PC-3 (cell line): ENCODE measurements around the gene CRTC3. TPM values are rescaled to one million over a fixed set of nuclear protein-coding genes. Genes with fewer than 3 reads are reported as not detected.
"Not testable (repeated sequence)": the region's sequence is repeated elsewhere in the genome, so short reads cannot be mapped to it uniquely, and the experiment has no call there.

Experiments
- ATAC-seq: fragments of 200-7000 bp; cut with Tn5 transposase; 2 replicates; pipeline ENCODE4 v1.9.1; 2020; ENCODE audit warnings: mild to moderate bottlenecking, moderate library complexity
- BruUV-seq: library from RNA; stranded (reverse); fragments of 400-500 nt; replicated peaks from 2 replicates; lab custom pipeline; 2021; lab: Mats Ljungman, UMichigan
- CTCF ChIA-PET: fragments of 300-600 bp; sonication (Branson Sonifier 250); formaldehyde crosslinking; loops from one replicate; lab custom pipeline; 2022; ENCODE audit warnings: antibody characterized with exemption; lab: Charles Lee
- POLR2A ChIA-PET: fragments of 300-600 bp; sonication (Branson Sonifier 250); formaldehyde crosslinking; loops from one replicate; lab custom pipeline; 2022; ENCODE audit warnings: antibody characterized with exemption; ENCODE audit not compliant: unreplicated experiment; lab: Charles Lee
- DNase-seq: peaks from one replicate; pipeline ENCODE4 v3.0.0-alpha.2; 2015
- H2AFZ ChIP-seq: fragments of 300-600 bp; sonication (generic); 2 replicates; pipeline ENCODE4 v1.6.0; 2016; ENCODE audit warnings: antibody characterized with exemption, low read length
- H3F3A ChIP-seq: fragments of 300-600 bp; sonication (generic); one replicate; pipeline ENCODE4 v1.6.0; 2017; ENCODE audit warnings: antibody characterized with exemption, low read length, control low read depth, mild to moderate bottlenecking; ENCODE audit not compliant: unreplicated experiment
- H3K27ac ChIP-seq: fragments of 300-600 bp; sonication (generic); 2 replicates; pipeline ENCODE4 v1.5.1; 2016; ENCODE audit warnings: mild to moderate bottlenecking, low read length
- H3K27me3 ChIP-seq: fragments of 300-600 bp; sonication (generic); 2 replicates; pipeline ENCODE4 v1.6.1; 2016; ENCODE audit warnings: low read length, mixed read lengths
- H3K36me3 ChIP-seq: fragments of 300-600 bp; sonication (generic); 2 replicates; pipeline ENCODE4 v1.6.1; 2016; ENCODE audit warnings: low read depth, mixed run types, low read length, mixed read lengths
- H3K4me1 ChIP-seq: fragments of 300-600 bp; sonication (generic); 2 replicates; pipeline ENCODE4 v1.5.1; 2016; ENCODE audit warnings: low read length; ENCODE audit not compliant: insufficient read depth
- H3K4me2 ChIP-seq: fragments of 300-600 bp; sonication (generic); 2 replicates; pipeline ENCODE4 v1.6.0; 2016; ENCODE audit warnings: low read length
- H3K4me3 ChIP-seq: fragments of 300-600 bp; sonication (generic); 2 replicates; pipeline ENCODE4 v1.5.1; 2016; ENCODE audit warnings: mild to moderate bottlenecking, low read length, mixed read lengths
- H3K79me2 ChIP-seq: fragments of 300-600 bp; sonication (generic); 2 replicates; pipeline ENCODE4 v1.6.1; 2017; ENCODE audit warnings: low read length, mixed read lengths
- H3K9ac ChIP-seq: fragments of 300-600 bp; sonication (generic); 2 replicates; pipeline ENCODE4 v1.6.0; 2016; ENCODE audit warnings: mild to moderate bottlenecking, low read length
- H3K9me2 ChIP-seq: fragments of 300-600 bp; sonication (generic); replicated peaks from 2 replicates; pipeline ENCODE4 v1.6.1; 2016; ENCODE audit warnings: mixed run types, low read length, mixed read lengths
- H3K9me3 ChIP-seq: fragments of 300-600 bp; sonication (generic); 2 replicates; pipeline ENCODE4 v1.6.1; 2016; ENCODE audit warnings: low read length, mixed read lengths
- H4K20me1 ChIP-seq: fragments of 300-600 bp; sonication (generic); 2 replicates; pipeline ENCODE4 v1.6.1; 2016; ENCODE audit warnings: low read length, mixed read lengths
- EZH2 ChIP-seq: fragments of 300-600 bp; sonication (generic); IDR thresholded peaks from one replicate; pipeline ENCODE4 v1.6.1; 2017; ENCODE audit warnings: antibody characterized with exemption, mild to moderate bottlenecking, low read length; ENCODE audit not compliant: unreplicated experiment
- EZH2phosphoT487 ChIP-seq: fragments of 300-600 bp; sonication (generic); IDR thresholded peaks from 2 replicates; pipeline ENCODE4 v1.6.1; 2018; ENCODE audit warnings: mild to moderate bottlenecking, antibody characterized with exemption, low read length, borderline replicate concordance
- intact Hi-C: fragments of 100-400 bp; cut with micrococcal nuclease; formaldehyde crosslinking; loops from 2 replicates; pipeline ENCODE4 v1.9.0; 2023
- total RNA-seq: library from RNA; depleted of rRNA; stranded (reverse); fragments of >200 nt; gene quantifications from 2 replicates; pipeline ENCODE4 v1.2.3, GENCODE V29; 2014
- TF ChIP-seq, protein P1 (sequence below): fragments of 300-600 bp; sonication (generic); conservative IDR thresholded peaks from 2 replicates; pipeline ENCODE4 v1.5.1; 2017; ENCODE audit warnings: antibody characterized with exemption, low read depth, mild to moderate bottlenecking, low read length

Gene CRTC3
- total RNA-seq, 1 experiment from 2014 or later, result 12.4 TPM

DNA sequence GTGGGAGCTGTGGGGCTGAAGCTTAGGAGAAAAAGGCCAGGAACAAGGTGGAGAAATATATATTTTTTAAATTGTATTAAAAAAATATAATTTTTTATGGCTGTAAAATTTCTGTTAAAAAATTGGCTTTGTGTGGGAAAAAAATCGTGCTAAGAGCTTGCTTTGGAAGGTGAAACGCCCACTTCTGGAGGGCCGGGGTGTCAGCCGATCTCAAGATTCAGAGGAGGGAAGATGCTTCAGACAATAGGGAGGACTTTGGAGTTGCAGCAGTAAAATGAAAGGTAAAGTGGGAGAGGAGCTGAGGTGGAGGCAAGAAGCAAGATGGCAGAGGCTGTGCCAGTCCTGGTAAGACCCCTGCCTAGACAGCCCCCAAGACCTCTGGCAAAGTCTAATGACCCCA, 141.5 kb downstream of the CRTC3 start:
- ATAC-seq, result no peak

DNA sequence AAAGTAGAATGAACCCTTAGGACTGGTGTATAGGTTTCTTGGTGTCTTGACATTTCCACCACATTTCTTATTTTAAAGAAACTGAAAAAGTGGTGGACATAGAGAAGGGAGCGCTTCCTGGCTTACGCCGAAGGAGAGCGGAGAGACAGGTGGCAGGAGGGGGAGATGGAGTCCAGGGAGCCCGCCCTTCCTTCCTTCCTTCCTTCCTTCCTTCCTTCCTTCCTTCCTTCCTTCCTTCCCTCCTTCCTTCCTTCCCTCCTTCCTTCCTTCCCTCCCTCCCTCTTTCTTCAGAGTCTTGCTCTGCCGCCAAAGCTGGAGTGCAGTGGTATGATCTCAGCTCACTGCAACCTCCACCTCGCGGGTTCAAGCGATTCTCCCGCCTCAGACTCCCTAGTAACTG, 143.6 kb downstream of the CRTC3 start:
- POLR2A ChIA-PET, intact Hi-C loops, H3K9ac ChIP-seq, CTCF ChIA-PET, H3K27ac ChIP-seq, ATAC-seq, DNase-seq, H3K27me3 ChIP-seq, H3K4me3 ChIP-seq, H4K20me1 ChIP-seq, H2AFZ ChIP-seq, BruUV-seq, H3K79me2 ChIP-seq, H3K4me1 ChIP-seq, H3K9me2 ChIP-seq, H3K4me2 ChIP-seq, H3K36me3 ChIP-seq, H3K9me3 ChIP-seq, H3F3A ChIP-seq: not testable (repeated sequence)

More for the DNA sequence above, 141.5 kb downstream of the CRTC3 start:
- Histone ChIP-seq H3K9ac (no peak overlapping the region), H3K27me3 (no peaks in the 10 kb centered on the region), H3K4me2 (no peak overlapping the region), H3K4me1 (peaks cover 12% of the 10 kb centered on the region), H3K79me2 (no peaks in the 10 kb centered on the region), H3K9me3 (no peaks in the 10 kb centered on the region), H3K36me3 (no peaks in the 10 kb centered on the region), H4K20me1 (no peaks in the 10 kb centered on the region), H2AFZ (no peak overlapping the region), H3F3A (no peaks in the 10 kb centered on the region), H3K4me3 (no peak overlapping the region), H3K9me2 (no peaks in the 10 kb centered on the region), H3K27ac (no peak overlapping the region)
- CTCF ChIA-PET, result no interaction called here
- POLR2A ChIA-PET, result no interaction called here
- intact Hi-C loops, result no loop called here
- no TSS peak for BruUV-seq
- TF ChIP-seq, protein P1, sequence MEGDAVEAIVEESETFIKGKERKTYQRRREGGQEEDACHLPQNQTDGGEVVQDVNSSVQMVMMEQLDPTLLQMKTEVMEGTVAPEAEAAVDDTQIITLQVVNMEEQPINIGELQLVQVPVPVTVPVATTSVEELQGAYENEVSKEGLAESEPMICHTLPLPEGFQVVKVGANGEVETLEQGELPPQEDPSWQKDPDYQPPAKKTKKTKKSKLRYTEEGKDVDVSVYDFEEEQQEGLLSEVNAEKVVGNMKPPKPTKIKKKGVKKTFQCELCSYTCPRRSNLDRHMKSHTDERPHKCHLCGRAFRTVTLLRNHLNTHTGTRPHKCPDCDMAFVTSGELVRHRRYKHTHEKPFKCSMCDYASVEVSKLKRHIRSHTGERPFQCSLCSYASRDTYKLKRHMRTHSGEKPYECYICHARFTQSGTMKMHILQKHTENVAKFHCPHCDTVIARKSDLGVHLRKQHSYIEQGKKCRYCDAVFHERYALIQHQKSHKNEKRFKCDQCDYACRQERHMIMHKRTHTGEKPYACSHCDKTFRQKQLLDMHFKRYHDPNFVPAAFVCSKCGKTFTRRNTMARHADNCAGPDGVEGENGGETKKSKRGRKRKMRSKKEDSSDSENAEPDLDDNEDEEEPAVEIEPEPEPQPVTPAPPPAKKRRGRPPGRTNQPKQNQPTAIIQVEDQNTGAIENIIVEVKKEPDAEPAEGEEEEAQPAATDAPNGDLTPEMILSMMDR, result no peak
- TF ChIP-seq EZH2 (no peak), EZH2phosphoT487 (no peak)
- no peak for DNase-seq

DNA sequence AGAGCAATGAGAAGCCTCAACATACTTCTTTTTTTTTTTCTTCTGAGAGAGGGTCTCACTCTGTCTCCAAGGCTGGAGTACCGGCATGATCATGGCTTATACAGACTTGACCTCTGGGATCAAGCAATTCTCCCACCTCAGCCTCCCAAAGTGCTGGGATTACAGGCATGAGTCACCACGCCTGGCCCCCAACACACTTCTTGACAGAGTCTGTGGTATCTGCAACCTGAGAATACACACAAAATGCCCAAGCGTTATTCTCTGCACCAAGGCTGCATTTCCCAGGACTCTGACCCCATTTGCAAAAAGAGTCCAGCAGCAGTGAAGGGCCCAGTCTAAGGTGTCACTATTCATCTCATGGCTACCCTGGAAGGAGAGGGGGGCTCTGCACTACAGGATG, 144.8 kb downstream of the CRTC3 start:
- Histone ChIP-seq H3K9ac (no peak overlapping the region), H3K4me3 (no peak overlapping the region), H3K4me1 (peaks cover 11% of the 10 kb centered on the region), H3K36me3 (no peaks in the 10 kb centered on the region), H3K9me3 (no peaks in the 10 kb centered on the region), H3K4me2 (no peak overlapping the region), H4K20me1 (no peaks in the 10 kb centered on the region), H3K79me2 (no peaks in the 10 kb centered on the region), H3K27ac (no peak overlapping the region), H2AFZ (no peak overlapping the region), H3K27me3 (no peaks in the 10 kb centered on the region), H3F3A (no peaks in the 10 kb centered on the region), H3K9me2 (no peaks in the 10 kb centered on the region)
- ChIA-PET CTCF (no interaction called here), POLR2A (no interaction called here)
- BruUV-seq, result no TSS peak
- ATAC-seq, result no peak
- DNase-seq, result no peak
- TF ChIP-seq, protein P1, result no peak
- TF ChIP-seq EZH2phosphoT487 (no peak), EZH2 (no peak)
- intact Hi-C loops, result no loop called here
